Esophagus squamous epithelium (tissue), 5 donors: Measurements from ENCODE around the gene TCF4. TPM values are rescaled to one million over a fixed set of nuclear protein-coding genes. Genes with fewer than 3 reads are reported as not detected.

Experiments
- DNase-seq: peaks from one replicate; lab custom pipeline; 2025; lab: John Stamatoyannopoulos, UW
- H3K27ac ChIP-seq, 4 donors: fragments of 200-600 bp; sonication (generic); one replicate each; pipeline ENCODE4 v1.5.1; 2016 to 2019; ENCODE audit warnings: mild to moderate bottlenecking in 1 of 4
- H3K27me3 ChIP-seq, 4 donors: fragments of 200-600 bp; sonication (generic); 1 replicate in 3 of 4; 2 replicates in 1 of 4; pipeline versions ENCODE4 v1.5.1 to v1.6.0; 2017 to 2021; ENCODE audit warnings: antibody characterized with exemption in 1 of 4
- H3K36me3 ChIP-seq, 3 donors: fragments of 200-600 bp; sonication (generic); one replicate each; pipeline ENCODE4 v1.5.1; 2016 to 2019
- H3K4me1 ChIP-seq, 3 donors: fragments of 200-600 bp; sonication (generic); one replicate each; pipeline ENCODE4 v1.5.1; 2017 to 2019
- H3K4me3 ChIP-seq, 4 donors: fragments of 200-600 bp; sonication (generic); 1 replicate in 3 of 4; 2 replicates in 1 of 4; pipeline ENCODE4 v1.5.1; 2016 to 2019; ENCODE audit warnings: mild to moderate bottlenecking in 2 of 4, moderate library complexity in 1 of 4
- H3K9me3 ChIP-seq, 3 donors: fragments of 200-600 bp; sonication (generic); one replicate each; pipeline ENCODE4 v1.5.1; 2016 to 2019
- POLR2A ChIP-seq, 4 donors: fragments of 450-650 bp; IDR thresholded peaks; one replicate each; pipeline ENCODE4 v1.6.1; 2017; ENCODE audit warnings: antibody characterized with exemption in 4 of 4, mild to moderate bottlenecking in 4 of 4, moderate library complexity in 3 of 4
- WGBS, 2 donors: methylation state at CpG; one replicate each; pipeline ENCODE4 v1.1.5; 2018; 5-methylcytosine and 5-hydroxymethylcytosine counted together
- intact Hi-C: fragments of 100-400 bp; cut with DNase I; formaldehyde crosslinking; loops from one replicate; pipeline ENCODE4 v1.15.0; 2022
- total RNA-seq, 4 donors: library from RNA; depleted of rRNA; stranded (reverse); fragments of >200 nt; gene quantifications; one replicate each; pipeline ENCODE4 v1.1.0, GENCODE V29; 2016
- TF ChIP-seq, protein P1 (sequence below), 6 experiments: fragments of 450-650 bp in 4 of 6; fragments of 200-600 bp in 2 of 6; sonication (generic) in 2 of 6; IDR thresholded peaks; one replicate each; pipeline ENCODE4 v1.5.1; 2016 to 2019; ENCODE audit warnings: antibody characterized with exemption in 6 of 6, mild to moderate bottlenecking in 4 of 6, moderate library complexity in 4 of 6
- donor health status: DM: yes; HTN: yes; CAD: no.

TCF4 gene
- total RNA-seq, 4 donors from 2014 or later: 19.0 to 79.7 (median 26.0) TPM

DNA sequence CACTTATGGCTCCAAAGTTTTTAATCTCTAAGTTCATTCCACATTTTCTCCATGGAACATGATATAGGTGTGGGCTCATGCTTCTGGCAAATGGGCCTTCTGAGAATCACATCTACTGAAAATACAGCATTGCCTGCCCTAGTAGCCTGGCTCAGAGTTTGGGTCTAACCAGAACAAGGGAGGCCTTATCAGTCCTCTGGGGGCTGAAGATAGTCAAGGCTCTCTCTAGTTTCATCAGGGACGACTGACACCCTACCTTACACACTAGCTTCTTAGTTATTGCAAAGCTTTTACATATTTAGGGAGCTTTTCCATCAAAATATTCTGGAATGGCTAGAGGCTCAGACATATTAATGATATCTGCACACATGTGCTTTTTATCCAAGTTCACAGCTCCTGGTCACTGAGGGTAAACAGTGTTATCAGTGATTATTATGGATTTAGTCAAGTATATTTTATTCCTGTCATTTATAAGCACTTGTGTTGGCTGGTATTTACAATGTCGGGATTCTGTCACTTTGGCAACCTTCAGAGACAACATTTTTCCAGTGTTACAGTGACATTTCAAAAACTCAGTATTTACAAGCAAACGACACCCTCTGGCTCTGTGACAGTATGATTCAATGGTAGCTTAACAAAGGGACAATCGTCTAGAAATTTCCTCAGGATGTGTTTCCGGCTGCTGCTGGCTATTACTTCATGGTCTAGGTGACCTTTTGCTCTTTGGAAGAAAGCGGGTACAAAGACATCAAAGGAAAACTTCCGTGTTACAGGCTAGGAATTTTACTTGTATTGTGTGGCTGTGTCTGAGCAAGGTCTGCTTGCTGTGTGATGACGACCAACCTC lies 200.6 kb downstream of the TCF4 start:
- Histone ChIP-seq H3K4me3 (no peak overlapping the region), H3K36me3 (peaks cover 0 to 13% (median 0%) of the 10 kb centered on the region in 3 donors), H3K27ac (peak overlapping the region in 3 of 4 donors; percentile 31 to 60 (median 50)), H3K27me3 (no peaks in the 10 kb centered on the region), H3K9me3 (no peaks in the 10 kb centered on the region), H3K4me1 (peaks cover 0 to 20% (median 8%) of the 10 kb centered on the region in 3 donors)
- WGBS, 2 donors: 54 to 68% methylated on average over 8 of the region's 8 CpGs
- no peak for TF ChIP-seq POLR2A (IDR thresholded peaks at IDR 0.05)
- TF ChIP-seq, protein P1, sequence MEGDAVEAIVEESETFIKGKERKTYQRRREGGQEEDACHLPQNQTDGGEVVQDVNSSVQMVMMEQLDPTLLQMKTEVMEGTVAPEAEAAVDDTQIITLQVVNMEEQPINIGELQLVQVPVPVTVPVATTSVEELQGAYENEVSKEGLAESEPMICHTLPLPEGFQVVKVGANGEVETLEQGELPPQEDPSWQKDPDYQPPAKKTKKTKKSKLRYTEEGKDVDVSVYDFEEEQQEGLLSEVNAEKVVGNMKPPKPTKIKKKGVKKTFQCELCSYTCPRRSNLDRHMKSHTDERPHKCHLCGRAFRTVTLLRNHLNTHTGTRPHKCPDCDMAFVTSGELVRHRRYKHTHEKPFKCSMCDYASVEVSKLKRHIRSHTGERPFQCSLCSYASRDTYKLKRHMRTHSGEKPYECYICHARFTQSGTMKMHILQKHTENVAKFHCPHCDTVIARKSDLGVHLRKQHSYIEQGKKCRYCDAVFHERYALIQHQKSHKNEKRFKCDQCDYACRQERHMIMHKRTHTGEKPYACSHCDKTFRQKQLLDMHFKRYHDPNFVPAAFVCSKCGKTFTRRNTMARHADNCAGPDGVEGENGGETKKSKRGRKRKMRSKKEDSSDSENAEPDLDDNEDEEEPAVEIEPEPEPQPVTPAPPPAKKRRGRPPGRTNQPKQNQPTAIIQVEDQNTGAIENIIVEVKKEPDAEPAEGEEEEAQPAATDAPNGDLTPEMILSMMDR (IDR thresholded peaks at IDR 0.05): no peak
- no peak for DNase-seq
- intact Hi-C loops: no loop called here

DNA sequence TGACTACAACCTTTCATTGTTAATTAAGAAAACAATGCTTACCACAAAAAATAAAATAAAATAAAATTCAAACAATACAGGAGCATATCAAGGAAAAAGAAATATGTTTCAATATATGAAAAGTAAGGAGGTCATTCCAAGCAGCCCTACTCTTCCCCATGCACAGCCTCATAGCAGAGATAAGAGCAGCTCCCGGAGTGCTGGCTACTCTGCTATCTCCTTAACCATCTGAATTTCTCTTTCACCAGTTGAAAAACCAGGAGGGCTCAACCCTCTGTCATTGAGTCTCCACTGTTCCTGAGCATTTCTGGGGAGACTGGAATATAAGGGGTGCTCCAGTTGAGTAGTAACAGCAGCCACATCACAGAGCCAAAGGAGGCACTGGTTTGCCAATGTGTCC lies 201.4 kb downstream of the TCF4 start:
- H3K36me3 ChIP-seq: peaks cover 0 to 13% (median 0%) of the 10 kb centered on the region in 3 donors
- 80 to 100% methylated on average over 1 of the region's 1 CpG for WGBS, 2 donors
- no peak for DNase-seq
- peaks cover 0 to 20% (median 8%) of the 10 kb centered on the region in 3 donors for H3K4me1 ChIP-seq
- no peaks in the 10 kb centered on the region for H3K9me3 ChIP-seq
- no peak for TF ChIP-seq POLR2A (IDR thresholded peaks at IDR 0.05)
- TF ChIP-seq, protein P1 (IDR thresholded peaks at IDR 0.05): no peak
- peak overlapping the region in 1 of 4 donors; percentile 50 for H3K27ac ChIP-seq
- H3K27me3 ChIP-seq: no peaks in the 10 kb centered on the region
- no peak overlapping the region for H3K4me3 ChIP-seq
- intact Hi-C loops: no loop called here

DNA sequence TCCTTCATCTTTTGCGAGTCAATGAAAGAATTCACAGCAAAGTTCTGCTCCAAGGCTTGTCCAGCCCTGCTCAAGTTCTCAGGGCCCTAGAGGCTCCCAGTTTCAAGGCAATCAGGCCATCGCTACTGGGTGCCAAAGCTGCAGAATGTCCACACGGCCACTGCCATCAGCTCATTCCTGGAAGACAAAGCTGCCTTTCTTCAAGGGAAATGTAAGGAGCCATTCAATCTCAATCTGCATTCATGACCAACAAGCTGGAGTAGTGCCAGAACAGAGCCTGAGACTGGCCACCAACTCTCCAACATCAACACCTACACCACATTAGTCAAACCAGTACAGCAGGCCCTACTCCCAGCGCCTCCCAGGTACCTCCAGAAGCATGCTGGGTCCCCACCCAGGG lies 202.2 kb downstream of the TCF4 start:
- Histone ChIP-seq H3K4me1 (peaks cover 0 to 20% (median 8%) of the 10 kb centered on the region in 3 donors), H3K27ac (peak overlapping the region in 1 of 4 donors; percentile 50), H3K36me3 (peaks cover 0 to 13% (median 0%) of the 10 kb centered on the region in 3 donors), H3K9me3 (no peaks in the 10 kb centered on the region), H3K4me3 (no peak overlapping the region), H3K27me3 (no peaks in the 10 kb centered on the region)
- no peak for TF ChIP-seq POLR2A (IDR thresholded peaks at IDR 0.05)
- TF ChIP-seq, protein P1 (IDR thresholded peaks at IDR 0.05): no peak
- WGBS, 2 donors: 66 to 95% methylated on average over 4 of the region's 4 CpGs
- DNase-seq: no peak
- intact Hi-C loops: no loop called here

DNA sequence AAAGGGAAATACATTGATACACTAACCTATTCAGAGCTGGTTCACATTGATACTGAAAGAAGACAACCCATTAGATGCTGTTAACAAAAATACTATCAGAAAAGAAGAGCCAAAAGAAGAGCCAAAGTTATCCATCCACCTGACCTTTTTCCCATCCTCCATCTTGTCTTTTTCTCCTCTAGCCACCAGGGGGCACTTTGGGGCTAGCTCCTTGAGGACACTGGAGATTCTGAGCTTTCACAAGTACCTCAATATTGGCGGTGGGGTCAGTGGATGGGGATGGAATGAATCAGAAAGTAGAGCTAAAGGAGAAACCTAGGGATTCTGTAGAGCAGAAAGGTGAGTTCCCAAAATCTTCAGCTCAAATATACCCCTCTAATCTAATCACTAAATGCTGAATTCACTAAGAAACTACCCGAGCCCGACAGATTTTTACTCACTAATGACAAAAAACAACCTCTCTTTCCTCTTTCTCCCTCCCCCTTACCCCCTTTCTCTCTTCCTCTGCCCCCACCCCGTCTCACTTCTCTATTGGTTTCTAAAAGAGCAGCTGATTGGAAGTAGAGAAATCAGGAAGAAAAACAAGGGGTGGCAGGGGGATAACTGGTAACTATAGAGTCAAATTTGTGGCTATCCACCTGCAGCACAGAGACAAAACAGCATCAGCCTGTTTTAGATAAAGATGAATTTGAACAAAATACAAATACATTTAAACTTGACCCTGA lies 203.3 kb downstream of the TCF4 start:
- Histone ChIP-seq H3K27ac (no peak overlapping the region), H3K4me1 (peaks cover 0 to 20% (median 8%) of the 10 kb centered on the region in 3 donors), H3K9me3 (no peaks in the 10 kb centered on the region), H3K27me3 (no peaks in the 10 kb centered on the region), H3K36me3 (peaks cover 0 to 13% (median 0%) of the 10 kb centered on the region in 3 donors), H3K4me3 (no peak overlapping the region)
- intact Hi-C loops: no loop called here
- DNase-seq: no peak
- no peak for TF ChIP-seq POLR2A (IDR thresholded peaks at IDR 0.05)
- TF ChIP-seq, protein P1 (IDR thresholded peaks at IDR 0.05): peak in 5 of 6 experiments; percentile 18 to 50 (median 29)
- 61 to 81% methylated on average over 4 of the region's 4 CpGs for WGBS, 2 donors
